Motor neuron (in vitro differentiated cells): Measurements from ENCODE around the gene HEXIM2. TPM values are rescaled to one million over a fixed set of nuclear protein-coding genes. Genes with fewer than 3 reads are reported as not detected.

Experiments
- ATAC-seq, 8 experiments: fragments of 200-7000 bp; cut with Tn5 transposase; replicated peaks in 6 of 8; 2 replicates each; pipeline ENCODE4 v1.8.0; 2021; ENCODE audit warnings: mild to moderate bottlenecking in 8 of 8, moderate library complexity in 8 of 8
- H3K27ac ChIP-seq, 2 donors: fragments of 250-450 bp; sonication (Bioruptor Pico); 2 replicates each; pipeline ENCODE4 v1.9.0; 2021; ENCODE audit warnings: antibody characterized with exemption in 2 of 2, mild to moderate bottlenecking in 2 of 2, moderate library complexity in 1 of 2
- H3K4me1 ChIP-seq, 2 donors: fragments of 250-450 bp; sonication (Bioruptor Pico); replicated peaks in 1 of 2; 2 replicates each; pipeline ENCODE4 v1.6.1; 2021; ENCODE audit warnings: antibody characterized with exemption in 2 of 2, mild to moderate bottlenecking in 2 of 2, moderate library complexity in 1 of 2
- H3K4me3 ChIP-seq, 5 donors: fragments of 250-450 bp; sonication (Bioruptor Pico); 2 replicates each; pipeline ENCODE4 v1.9.0; 2021; ENCODE audit warnings: antibody characterized with exemption in 5 of 5, mild to moderate bottlenecking in 5 of 5, moderate library complexity in 4 of 5
- WGBS, 10 experiments: fragments of 450-650 bp; shearing (Covaris generic); methylation state at CpG; one replicate each; pipeline ENCODE4 v1.0.0; 2022; 5-methylcytosine and 5-hydroxymethylcytosine counted together
- in situ Hi-C, 9 experiments: fragments of 400-800 bp; cut with MboI; loops; one replicate each; pipeline ENCODE4 v1.15.0; 2021; ENCODE audit warnings: low sequenced_read_pairs in 9 of 9, low pct_unique_long_range_greater_than_20kb in 2 of 9; ENCODE audit not compliant: unreplicated experiment in 9 of 9
- total RNA-seq, 8 experiments: library from RNA; unstranded; fragments of 300-600 nt; gene quantifications; 2 replicates each; pipeline versions ENCODE4 v1.2.3 to v1.2.4, GENCODE V29; 2022

HEXIM2 gene
- total RNA-seq, 8 experiments from 2014 or later = 7.6 to 14.1 (median 9.9) TPM

DNA sequence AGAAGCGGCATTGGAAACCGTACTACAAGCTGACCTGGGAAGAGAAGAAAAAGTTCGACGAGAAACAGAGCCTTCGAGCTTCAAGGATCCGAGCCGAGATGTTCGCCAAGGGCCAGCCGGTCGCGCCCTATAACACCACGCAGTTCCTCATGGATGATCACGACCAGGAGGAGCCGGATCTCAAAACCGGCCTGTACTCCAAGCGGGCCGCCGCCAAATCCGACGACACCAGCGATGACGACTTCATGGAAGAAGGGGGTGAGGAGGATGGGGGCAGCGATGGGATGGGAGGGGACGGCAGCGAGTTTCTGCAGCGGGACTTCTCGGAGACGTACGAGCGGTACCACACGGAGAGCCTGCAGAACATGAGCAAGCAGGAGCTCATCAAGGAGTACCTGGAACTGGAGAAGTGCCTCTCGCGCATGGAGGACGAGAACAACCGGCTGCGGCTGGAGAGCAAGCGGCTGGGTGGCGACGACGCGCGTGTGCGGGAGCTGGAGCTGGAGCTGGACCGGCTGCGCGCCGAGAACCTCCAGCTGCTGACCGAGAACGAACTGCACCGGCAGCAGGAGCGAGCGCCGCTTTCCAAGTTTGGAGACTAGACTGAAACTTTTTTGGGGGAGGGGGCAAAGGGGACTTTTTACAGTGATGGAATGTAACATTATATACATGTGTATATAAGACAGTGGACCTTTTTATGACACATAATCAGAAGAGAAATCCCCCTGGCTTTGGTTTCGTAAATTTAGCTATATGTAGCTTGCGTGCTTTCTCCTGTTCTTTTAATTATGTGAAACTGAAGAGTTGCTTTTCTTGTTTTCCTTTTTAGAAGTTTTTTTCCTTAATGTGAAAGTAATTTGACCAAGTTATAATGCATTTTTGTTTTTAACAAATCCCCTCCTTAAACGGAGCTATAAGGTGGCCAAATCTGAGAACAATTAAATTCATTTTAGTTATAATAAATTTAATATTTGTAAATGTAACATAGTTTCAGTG is 11.7 kb upstream of the HEXIM2 start:
- peak overlapping the region; percentile 48 to 65 (median 59) for H3K4me3 ChIP-seq
- peak overlapping the region; percentile 53 to 71 for H3K27ac ChIP-seq
- peaks cover 7 to 11% of the 10 kb centered on the region in 2 donors for H3K4me1 ChIP-seq
- in situ Hi-C loops = no loop called here
- peak in 6 of 8 experiments; percentile 1 to 8 (median 3) for ATAC-seq
- WGBS, 10 experiments = 0 to 6% (median 0%) methylated on average over 2 to 14 of the region's 56 CpGs

DNA sequence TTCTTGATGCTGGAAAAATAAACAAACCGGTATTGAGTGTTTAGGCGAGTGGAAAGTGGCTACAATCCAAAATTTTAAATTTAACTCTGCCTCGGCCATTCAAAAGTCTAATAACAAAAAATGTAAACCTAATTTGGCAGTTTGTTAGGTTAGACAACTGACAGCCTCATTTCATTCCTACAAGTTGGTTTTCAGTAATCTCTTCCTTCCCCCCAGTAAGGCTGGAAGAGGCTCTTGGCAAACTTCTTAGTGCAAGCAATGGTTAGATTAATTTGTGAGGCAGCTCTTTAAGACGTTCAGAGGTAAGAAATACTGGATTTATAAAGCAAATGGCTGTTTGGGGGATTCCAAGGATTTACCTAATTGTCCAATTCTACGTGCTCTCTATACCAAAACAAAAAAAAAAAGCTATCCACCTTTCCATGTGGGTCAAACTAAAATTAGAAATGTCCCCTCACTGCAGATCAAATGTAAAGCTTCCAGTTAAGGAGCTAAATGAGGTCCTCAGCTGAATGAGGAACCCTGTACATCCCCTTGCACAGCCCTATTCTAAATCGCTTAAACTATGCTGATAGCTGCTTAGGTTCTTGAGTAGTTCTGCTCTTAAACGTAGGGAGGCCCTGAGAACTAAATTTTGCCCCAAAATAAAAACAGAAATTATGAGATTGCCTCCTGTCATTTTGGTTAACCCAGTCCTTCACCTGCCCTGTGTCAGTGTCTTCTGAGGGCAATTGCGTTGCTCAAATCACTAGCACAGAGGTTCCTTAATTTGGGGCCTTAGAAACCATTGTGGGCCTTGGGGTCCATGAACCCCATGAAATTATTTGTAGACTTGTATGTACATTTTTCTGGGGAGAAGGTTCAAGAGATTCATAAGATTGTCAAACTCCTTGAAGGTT is 10.5 kb upstream of the HEXIM2 start:
- Histone ChIP-seq H3K4me1 (peaks cover 7 to 11% of the 10 kb centered on the region in 2 donors), H3K4me3 (peak overlapping the region; percentile 48 to 65 (median 59))
- 0 to 52% (median 11%) methylated on average over 2 to 8 of the region's 8 CpGs for WGBS, 10 experiments

DNA sequence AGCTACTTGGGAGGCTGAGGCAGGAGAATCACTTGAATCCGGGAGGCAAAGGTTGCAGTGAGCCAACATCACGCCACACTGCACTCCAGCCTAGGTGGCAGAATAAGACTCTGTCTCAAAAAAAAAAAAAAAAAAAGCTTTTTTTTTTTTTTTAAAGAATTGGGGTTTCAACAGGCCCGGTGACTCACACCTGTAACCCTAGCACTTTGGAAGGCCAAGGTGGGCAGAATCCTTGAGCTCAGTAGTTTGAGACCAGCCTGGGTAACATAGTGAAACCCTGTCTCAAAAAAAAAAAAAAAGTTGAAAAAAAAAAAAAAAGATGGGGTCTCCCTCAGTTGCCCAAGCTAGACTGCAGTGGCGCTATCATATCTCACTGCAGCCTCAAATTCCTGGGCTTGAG is 6.6 kb upstream of the HEXIM2 start:
- Histone ChIP-seq H3K27ac (no peak overlapping the region), H3K4me1 (peaks cover 2 to 7% of the 10 kb centered on the region in 2 donors), H3K4me3 (no peak overlapping the region)
- 89 to 100% (median 100%) methylated on average over 1 to 4 of the region's 4 CpGs; no CpG with 5 or more reads in 3 of the 10 experiments for WGBS, 10 experiments
- ATAC-seq = no peak
- in situ Hi-C loops = no loop called here

More for the DNA sequence above, 10.5 kb upstream of the HEXIM2 start:
- in situ Hi-C loops = no loop called here
- ATAC-seq = no peak
- no peak overlapping the region for H3K27ac ChIP-seq

DNA sequence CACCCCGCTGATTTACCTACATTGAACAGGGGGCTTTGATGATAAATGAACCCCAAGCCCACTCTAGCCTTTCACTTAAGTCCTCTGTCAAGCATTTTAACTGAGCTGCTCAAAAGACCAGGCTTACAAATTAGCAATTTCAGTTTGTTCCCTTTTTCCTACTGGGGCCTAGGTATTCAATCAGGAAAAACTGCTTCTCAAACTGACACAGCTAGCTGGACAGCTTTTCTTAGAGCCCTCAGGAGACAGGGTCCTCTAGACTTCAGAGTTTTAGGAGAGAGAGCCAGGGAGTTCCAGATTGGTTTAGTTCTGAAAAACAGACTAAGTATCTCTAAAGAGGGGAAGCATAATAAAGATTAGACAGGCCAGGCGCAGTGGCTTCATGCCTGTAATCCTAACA is 6.2 kb upstream of the HEXIM2 start:
- H3K4me3 ChIP-seq = no peak overlapping the region
- 100% methylated on average over 1 to 2 of the region's 2 CpGs; no CpG with 5 or more reads in 4 of the 10 experiments for WGBS, 10 experiments
- peaks cover 2 to 9% of the 10 kb centered on the region in 2 donors for H3K4me1 ChIP-seq
- no peak for ATAC-seq
- in situ Hi-C loops = no loop called here
- no peak overlapping the region for H3K27ac ChIP-seq

DNA sequence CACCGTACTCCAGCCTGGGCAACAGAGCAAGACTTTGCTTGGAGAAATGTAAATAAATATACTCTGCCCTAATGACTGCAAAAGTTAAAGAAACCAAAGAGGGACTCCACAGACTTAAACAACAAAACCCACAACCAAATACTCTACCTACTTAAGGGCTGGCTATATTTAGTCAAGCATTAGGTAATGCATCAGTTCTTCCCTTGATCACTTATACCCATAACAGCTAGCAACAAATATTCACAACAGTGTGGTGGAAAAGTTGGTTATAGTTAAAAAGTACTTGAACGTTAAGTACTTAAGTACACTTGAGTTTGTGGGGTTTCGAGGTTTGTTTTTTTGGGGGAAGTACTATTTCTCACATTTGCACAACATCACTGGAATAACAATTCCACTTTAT is 5.4 kb upstream of the HEXIM2 start:
- in situ Hi-C loops = no loop called here
- ATAC-seq = no peak
- no peak overlapping the region for H3K27ac ChIP-seq
- WGBS, 10 experiments = 80 to 100% (median 97%) methylated on average over 1 to 3 of the region's 3 CpGs; no CpG with 5 or more reads in 2 of the 10 experiments
- H3K4me3 ChIP-seq = no peak overlapping the region
- H3K4me1 ChIP-seq = peaks cover 2 to 9% of the 10 kb centered on the region in 2 donors

DNA sequence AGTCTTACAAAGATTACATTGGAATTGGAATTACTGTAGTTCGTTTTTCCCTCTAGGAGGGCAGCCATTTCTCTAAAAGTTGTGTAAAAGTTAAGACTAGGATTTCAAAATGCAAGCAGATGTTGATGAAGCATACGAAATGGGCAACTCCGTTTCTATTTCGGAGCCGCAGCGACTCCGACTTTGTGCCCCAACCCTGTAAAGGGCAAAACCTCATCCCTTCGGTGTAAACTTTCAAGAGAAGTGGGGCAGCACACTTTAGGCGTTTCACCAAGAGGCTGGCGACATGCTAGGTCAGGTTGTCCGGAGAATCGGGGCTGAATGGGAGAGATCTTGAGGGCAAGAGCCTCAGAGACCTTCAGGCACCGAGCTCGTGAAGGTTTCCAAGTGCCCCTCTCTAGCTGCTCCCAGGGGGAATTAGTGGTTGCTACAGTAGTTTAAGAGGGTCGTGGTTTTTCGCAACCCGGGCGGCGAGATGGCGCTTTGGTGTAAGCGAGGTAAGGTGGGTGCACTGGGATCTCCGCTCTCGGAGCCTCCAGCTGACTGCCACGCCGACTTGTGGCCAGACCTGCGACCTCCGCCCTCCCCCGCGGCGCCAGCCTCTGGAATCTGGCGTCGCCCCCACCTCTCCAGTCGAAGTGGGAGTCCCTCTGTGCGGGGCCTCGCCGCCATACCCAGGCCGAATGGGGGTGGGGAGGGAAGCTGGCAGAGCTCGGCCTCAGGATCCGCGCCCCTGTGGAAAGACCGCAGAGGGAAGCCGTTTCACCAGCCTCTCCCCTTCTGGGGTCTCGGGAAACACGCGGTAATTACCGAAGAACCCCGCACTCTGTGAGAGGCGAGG is 1.0 kb upstream of the HEXIM2 start:
- ATAC-seq = peak; percentile 16 to 64 (median 54)
- Histone ChIP-seq H3K27ac (peak overlapping the region; percentile 96 to 97), H3K4me3 (peak overlapping the region; percentile 62 to 75 (median 69)), H3K4me1 (peaks cover 6 to 10% of the 10 kb centered on the region in 2 donors)
- WGBS, 10 experiments = 0% methylated on average over 1 to 9 of the region's 48 CpGs; no CpG with 5 or more reads in 1 of the 10 experiments
- in situ Hi-C loops = no loop called here

DNA sequence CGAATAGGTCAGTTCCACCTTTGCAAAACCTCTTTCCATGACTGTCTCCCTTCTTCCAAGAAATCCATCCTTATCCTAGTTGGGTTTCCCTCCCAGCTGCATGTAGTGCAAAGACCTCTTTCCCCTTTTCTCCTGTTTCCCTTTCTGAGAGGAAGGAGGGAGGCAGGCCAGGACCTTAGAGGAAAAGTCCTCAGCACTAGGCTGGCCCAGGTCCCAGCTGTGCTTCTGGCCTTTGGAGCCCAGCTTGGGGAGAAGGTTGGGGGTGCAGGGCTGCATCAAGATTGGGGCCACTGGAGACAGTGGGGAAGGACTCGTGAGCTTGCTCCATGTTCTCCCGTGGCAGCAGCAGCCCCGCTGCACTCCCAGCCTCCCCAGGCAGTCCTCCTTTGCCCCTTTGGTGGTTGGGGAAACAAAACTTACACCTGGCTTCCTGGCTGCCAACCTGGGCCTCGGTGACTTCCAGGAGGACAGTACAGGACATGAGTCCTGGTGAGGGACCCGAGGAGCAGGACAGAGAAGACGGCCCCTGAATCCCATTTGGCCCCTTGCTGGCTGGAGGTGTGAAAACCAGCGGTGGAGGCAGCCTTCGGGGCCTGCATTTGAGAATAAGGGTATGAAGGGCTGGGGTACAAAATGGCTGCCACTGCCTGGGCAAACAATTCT is 481 bp downstream of the HEXIM2 start:
- peak overlapping the region; percentile 75 to 81 for H3K27ac ChIP-seq
- 0 to 72% (median 31%) methylated on average over 1 to 7 of the region's 9 CpGs; no CpG with 5 or more reads in 6 of the 10 experiments for WGBS, 10 experiments
- peaks cover 6 to 10% of the 10 kb centered on the region in 2 donors for H3K4me1 ChIP-seq
- peak overlapping the region; percentile 20 to 34 (median 31) for H3K4me3 ChIP-seq
- no peak for ATAC-seq
- in situ Hi-C loops = no loop called here

DNA sequence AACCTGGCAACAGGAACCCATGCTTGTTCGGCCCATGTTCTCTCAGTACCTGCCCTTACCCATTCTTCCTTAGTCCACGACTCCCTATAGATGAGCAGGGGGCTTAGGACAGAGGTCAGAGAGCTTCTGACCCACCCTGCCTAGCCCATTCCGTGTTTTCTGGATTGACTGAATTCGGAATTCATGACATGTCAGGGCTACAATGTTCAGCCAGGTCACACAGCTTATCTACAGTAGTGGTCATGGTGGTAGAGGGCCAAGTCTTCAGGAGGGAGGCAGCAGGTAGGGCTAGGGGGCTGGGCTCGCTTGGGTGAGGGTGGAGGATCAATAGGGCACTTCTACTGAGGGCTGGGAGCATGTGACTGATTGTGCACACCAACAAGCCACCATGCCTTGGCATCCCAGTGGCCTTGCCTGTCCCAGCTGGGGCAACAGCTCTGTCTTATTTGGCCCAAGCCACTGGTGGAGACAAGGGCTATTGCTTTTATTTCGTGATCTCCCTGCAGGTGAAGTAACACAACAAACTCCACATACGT is 3.1 kb downstream of the HEXIM2 start:
- in situ Hi-C loops = no loop called here
- Histone ChIP-seq H3K4me3 (no peak overlapping the region), H3K27ac (no peak overlapping the region), H3K4me1 (peaks cover 6 to 10% of the 10 kb centered on the region in 2 donors)
- no peak for ATAC-seq
- 57 to 100% (median 89%) methylated on average over 1 to 5 of the region's 7 CpGs; no CpG with 5 or more reads in 4 of the 10 experiments for WGBS, 10 experiments

DNA sequence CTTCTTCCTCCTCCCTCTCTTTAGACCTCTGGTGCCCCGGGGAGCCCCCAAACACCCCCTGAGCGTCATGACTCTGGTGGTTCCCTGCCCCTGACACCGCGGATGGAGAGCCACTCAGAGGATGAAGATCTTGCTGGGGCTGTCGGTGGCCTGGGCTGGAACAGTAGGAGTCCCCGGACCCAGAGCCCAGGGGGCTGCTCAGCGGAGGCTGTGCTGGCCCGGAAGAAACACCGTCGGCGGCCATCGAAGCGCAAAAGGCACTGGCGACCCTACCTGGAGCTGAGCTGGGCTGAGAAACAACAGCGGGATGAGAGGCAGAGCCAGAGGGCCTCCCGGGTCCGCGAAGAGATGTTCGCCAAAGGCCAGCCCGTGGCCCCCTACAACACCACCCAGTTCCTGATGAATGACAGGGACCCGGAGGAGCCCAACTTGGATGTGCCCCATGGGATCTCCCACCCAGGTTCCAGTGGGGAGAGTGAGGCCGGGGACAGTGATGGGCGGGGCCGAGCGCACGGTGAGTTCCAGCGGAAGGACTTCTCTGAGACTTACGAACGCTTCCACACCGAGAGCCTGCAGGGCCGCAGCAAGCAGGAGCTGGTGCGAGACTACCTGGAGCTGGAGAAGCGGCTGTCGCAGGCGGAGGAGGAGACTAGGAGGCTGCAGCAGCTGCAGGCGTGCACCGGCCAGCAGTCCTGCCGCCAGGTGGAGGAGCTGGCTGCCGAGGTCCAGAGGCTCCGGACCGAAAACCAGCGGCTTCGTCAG is 7.5 kb downstream of the HEXIM2 start:
- Histone ChIP-seq H3K27ac (no peak overlapping the region), H3K4me1 (peaks cover 24 to 31% of the 10 kb centered on the region in 2 donors), H3K4me3 (no peak overlapping the region)
- in situ Hi-C loops = no loop called here
- 92 to 100% (median 98%) methylated on average over 2 to 5 of the region's 43 CpGs; no CpG with 5 or more reads in 6 of the 10 experiments for WGBS, 10 experiments
- ATAC-seq = no peak

DNA sequence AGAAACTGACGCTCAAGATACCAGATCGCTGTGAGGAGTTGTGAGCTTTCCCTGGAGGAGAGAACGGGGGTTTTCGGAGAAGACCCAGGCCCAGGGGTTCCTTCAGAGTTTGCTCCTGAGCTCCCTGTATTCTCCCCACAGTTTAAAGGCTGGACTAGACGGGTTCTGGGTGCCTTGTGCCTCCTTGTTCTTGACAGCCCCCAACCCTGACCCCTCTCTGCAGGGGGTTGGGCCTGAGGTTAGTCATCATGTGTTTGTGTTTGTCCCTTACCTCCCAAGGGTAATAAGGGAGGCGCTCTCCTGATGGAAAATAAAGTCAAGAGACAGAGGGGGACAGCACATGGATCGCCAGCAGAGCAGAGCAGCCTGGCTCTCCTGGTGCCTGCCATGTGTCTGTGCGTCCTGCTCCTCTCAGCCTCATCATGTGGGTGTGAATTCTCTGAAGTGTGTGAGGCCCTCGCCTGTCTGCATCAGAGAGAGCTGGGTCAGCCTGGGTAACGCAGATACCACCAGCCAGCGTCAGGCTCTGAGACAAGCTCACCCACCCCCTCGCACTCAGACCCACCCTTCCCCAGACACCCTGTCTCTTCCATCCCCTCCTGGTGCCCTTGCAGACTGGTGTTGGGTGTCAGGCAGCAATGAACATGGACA is 8.7 kb downstream of the HEXIM2 start:
- 70 to 92% (median 80%) methylated on average over 1 to 5 of the region's 12 CpGs; no CpG with 5 or more reads in 6 of the 10 experiments for WGBS, 10 experiments
- in situ Hi-C loops = no loop called here
- ATAC-seq = peak in 2 of 8 experiments; percentile 19 to 31
- H3K27ac ChIP-seq = peak overlapping the region in 1 of 2 donors; percentile 81
- H3K4me1 ChIP-seq = peaks cover 24 to 31% of the 10 kb centered on the region in 2 donors
- H3K4me3 ChIP-seq = no peak overlapping the region
